NCI-H1694 (cell line): Measurements from ENCODE around the gene NRTN.
"Not testable (repeated sequence)": the region's sequence is repeated elsewhere in the genome, so short reads cannot be mapped to it uniquely, and the experiment has no call there.

Source experiments
- DNase-seq: peaks from one replicate; lab custom pipeline; 2025; lab: John Stamatoyannopoulos, UW

NRTN gene

DNA sequence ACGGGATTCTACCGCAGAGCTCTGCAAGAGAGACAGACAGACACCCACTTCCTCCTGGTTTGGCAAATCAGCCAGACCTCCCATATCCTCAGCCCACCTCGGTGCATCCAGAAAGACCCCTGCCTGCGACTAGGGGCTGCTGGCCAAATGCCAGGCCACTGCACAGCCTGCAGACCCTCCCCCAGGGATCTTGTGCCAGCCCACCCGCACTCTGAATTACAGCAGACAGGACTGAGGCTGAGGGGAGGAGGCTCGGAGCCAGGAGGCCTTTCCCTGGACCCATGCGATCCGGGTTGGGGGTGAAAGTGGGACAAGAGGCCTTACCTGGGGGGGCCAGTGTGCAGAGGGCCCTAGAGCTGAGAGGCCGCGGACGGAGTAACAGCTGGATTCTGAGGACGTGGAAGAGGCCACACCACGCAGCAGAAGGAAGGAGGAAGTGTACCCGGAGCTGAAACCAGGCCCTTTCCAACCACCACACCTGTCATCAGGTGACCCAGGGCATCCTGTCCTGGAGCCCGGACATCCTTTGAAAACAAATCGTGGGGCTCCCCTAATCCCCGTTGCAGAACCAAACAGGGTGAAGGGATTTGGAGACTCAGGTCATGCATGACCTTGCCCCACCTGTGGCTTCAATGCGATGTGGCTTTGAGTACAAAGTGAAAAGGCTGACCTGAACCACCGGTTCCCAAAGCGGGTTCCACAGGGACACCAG is 33.6 kb downstream of the NRTN start:
- no peak for DNase-seq

- DNase-seq = no peak
These were observed 34.5 kb downstream of the NRTN start, which contains the start of gene FUT6 for GRCh38 chr19:5839065-5840017. FUT6 (minus strand) TSS chr19:5839702; CDS start chr19:5832567, 7,135 bp downstream.

DNA sequence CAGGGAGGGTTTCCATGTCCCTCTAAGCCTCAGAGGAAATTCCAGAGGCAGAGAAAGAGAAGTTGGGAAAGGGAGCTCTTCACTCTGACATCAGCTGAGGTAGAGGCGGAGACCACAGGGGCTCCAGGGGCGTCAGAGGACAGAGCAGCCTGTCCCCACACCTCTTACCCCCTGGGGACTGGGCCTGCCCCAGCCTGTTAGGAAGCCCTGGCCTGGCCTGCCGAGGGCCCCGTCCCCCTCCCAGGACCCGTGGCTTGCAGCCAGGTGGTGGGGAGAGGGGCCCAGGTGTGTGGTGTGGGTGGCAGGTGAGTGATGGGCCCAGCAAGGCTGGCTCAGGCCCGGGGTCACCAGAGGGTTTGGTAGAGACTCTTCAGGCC is 36.9 kb downstream of the NRTN start:
- not testable (repeated sequence) for DNase-seq

GRCh38 chr19:5843295-5843927 is 38.5 kb downstream of the NRTN start:
- no peak for DNase-seq

- DNase-seq = no peak
These were observed 39.9 kb downstream of the NRTN start for GRCh38 chr19:5844456-5845433.

DNA sequence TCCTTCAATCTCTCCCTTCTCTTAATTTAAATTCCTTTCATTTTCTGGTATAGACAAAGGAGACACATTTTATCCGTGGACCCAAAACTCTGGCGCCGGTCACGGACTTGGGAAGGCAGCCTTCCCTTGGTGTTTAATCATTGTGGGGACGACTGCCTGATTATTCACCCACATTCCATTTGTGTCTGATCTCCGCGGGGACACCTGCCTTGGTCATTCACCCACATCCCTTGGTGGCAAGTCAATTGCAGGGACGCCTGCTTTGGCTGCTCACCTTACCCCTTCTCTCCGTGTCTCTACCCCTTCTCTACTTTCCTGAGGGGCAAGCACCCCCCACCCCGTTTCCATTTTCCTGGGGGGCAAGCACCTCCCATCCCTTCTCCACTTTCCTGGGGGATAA is 43.0 kb downstream of the NRTN start:
- not testable (repeated sequence) for DNase-seq

- not testable (repeated sequence) for DNase-seq
These were observed 43.8 kb downstream of the NRTN start for GRCh38 chr19:5848621-5849020.

DNA sequence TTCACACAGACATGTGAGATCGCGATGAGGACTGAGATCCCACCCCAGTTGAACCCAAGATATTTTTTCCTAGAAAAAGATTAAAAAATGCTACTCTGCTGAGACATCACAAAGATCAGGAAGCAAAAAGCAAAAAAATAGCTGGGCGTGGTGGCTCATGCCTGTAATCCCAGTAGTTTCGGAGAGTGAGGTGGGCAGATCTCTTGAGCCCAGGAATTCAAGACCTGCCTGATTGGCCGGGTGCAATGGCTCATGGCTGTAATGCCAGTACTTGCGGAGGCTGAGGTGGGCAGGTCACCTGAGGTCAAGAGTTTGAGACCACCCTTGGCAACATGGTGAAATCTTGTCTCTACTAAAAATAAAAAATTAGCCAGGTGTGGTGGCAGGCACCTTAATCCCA is 45.3 kb downstream of the NRTN start:
- DNase-seq = no peak

GRCh38 chr19:5850743-5851293 is 46.0 kb downstream of the NRTN start:
- no peak for DNase-seq

GRCh38 chr19:5851302-5851701 is 46.4 kb downstream of the NRTN start, which contains the start of gene FUT3:
FUT3 (minus strand) TSS chr19:5851449.
- no peak for DNase-seq

DNA sequence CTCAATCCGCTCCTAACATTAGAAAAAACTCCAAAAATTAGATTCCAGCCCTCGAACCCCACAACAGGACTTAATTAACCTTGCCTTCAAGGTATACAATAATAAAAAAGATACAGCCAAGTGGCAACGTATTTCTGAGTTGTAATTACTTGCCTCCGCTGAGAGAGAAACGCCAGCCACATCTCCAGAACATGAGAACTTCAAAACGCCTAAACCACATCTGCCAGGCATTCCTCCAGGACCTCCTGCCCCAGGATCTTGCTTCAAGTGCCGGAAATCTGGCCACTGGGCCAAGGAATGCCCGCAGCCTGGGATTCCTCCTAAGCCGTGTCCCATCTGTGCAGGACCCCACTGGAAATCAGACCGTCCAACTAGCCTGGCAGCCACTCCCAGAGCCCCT is 49.3 kb downstream of the NRTN start:
- not testable (repeated sequence) for DNase-seq

DNA sequence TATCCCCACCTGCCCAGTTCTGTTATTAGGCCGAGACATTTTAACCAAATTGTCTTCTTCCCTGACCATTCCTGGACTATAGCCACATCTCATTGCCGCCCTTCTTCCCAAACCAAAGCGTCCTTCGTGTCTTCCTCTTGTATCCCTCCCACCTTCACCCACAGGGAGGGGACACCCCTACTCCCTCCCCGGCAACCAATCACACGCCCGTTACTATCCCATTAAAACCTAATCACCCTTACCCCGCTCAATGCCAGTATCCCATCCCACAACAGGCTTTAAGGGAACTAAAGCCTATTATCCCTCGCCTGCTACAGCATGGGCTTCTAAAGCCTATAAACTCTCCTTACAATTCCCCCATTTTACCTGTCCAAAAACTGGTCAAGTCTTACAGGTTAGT is 50.3 kb downstream of the NRTN start:
- not testable (repeated sequence) for DNase-seq

- DNase-seq = no peak
These were observed 52.6 kb downstream of the NRTN start for GRCh38 chr19:5857203-5858081.

DNA sequence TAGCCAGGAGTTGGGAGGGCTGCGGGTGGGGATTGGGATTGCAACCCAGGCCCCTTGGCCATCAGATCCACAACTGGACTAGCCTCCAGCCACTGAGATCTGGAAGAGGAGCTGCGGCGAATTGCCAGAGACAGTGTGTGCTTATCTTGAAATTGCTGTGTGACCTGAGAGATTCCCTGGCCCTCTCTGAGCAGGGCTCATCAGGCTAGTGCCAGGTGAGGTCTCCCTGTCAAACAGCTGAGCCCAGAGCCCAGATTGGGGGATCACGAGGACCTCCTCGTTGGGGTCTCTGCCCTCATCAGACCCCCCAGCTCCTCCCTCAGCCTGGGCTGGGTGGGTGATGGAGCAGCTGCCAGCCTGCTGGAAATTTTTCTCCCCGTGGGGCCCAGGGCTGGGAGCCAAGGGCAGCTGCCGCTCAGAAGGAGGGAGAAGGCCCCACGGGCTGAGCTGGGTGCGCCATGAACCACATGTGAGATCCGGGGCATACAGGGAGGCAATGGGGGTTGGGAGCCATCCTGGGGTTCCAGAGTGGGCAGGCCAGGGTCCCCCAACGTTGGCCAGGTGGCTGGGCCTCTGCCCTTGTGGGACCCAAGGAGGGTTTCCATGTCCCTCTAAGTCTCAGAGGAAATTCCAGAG is 58.3 kb downstream of the NRTN start:
- DNase-seq = no peak

GRCh38 chr19:5864013-5864720 is 59.3 kb downstream of the NRTN start:
- DNase-seq = no peak

GRCh38 chr19:5864725-5865486 is 60.0 kb downstream of the NRTN start:
- DNase-seq = no peak

DNA sequence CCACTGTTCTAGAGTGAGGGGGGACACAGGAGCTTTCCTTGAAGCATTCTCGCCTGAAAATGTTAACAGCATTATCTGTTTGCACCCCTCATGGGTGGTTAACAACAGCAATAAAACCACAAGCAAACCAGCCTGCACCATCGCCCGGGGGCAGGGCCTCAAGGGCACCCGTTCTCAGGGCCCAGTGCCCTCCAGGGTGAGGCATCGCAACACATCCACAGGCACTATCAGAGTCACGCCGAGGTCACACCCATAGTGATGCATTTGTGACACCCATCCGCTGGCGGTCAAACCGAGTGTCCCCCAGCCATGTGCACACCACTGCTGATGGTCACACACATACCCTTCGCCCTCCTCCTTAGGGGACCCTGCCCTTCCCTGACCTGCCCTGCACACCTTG is 60.9 kb downstream of the NRTN start:
- no peak for DNase-seq
